ENCODE results near the gene NGDN.

NGDN gene

GRCh38 chr14:23521785-23522640 is 52.5 kb downstream of the NGDN start:
- no peak for DNase-seq (ENCODE audit: low read depth, low spot score)

- no peak for DNase-seq (ENCODE audit: low read depth, low spot score)
Measured at GRCh38 chr14:23522643-23523198, 53.2 kb downstream of the NGDN start.

GRCh38 chr14:23523229-23524016 is 53.9 kb downstream of the NGDN start:
- no peak for DNase-seq (ENCODE audit: low read depth, low spot score)

- no peak for DNase-seq (ENCODE audit: low read depth, low spot score)
Measured at GRCh38 chr14:23524954-23525353, 55.5 kb downstream of the NGDN start.

- DNase-seq (ENCODE audit: low read depth, low spot score) = no peak
Measured at GRCh38 chr14:23525611-23526010, 56.1 kb downstream of the NGDN start.

Measured in ELF-1 (cell line).